Esophagus muscularis mucosa (tissue), 4 donors: ENCODE measurements around the gene SPEG. TPM values are rescaled to one million over a fixed set of nuclear protein-coding genes. Genes with fewer than 3 reads are reported as not detected.

Experiments
- DNase-seq: peaks from one replicate; pipeline ENCODE4 v3.0.0-alpha.2; 2017; ENCODE audit errors: extremely low spot score
- H3K27ac ChIP-seq, 4 donors: fragments of 200-600 bp; sonication (generic); replicated peaks in 1 of 4; 1 replicate in 3 of 4; 2 replicates in 1 of 4; pipeline ENCODE4 v1.5.1; 2016 to 2019; ENCODE audit warnings: mild to moderate bottlenecking in 1 of 4
- H3K27me3 ChIP-seq, 4 donors: fragments of 200-600 bp; sonication (generic); one replicate each; pipeline versions ENCODE4 v1.5.1 to v1.6.0; 2016 to 2019
- H3K36me3 ChIP-seq, 4 donors: fragments of 200-600 bp; sonication (generic); one replicate each; pipeline ENCODE4 v1.5.1; 2016 to 2019
- H3K4me1 ChIP-seq, 4 donors: fragments of 200-600 bp; sonication (generic); one replicate each; pipeline ENCODE4 v1.5.1; 2016 to 2019
- H3K4me3 ChIP-seq, 4 donors: fragments of 200-600 bp; sonication (generic); 1 replicate in 2 of 4; 2 replicates in 2 of 4; pipeline ENCODE4 v1.5.1; 2016 to 2019; ENCODE audit warnings: mild to moderate bottlenecking in 4 of 4, moderate library complexity in 1 of 4
- H3K9me3 ChIP-seq, 4 donors: fragments of 200-600 bp; sonication (generic); 1 replicate in 3 of 4; 2 replicates in 1 of 4; pipeline ENCODE4 v1.5.1; 2016 to 2019
- EP300 ChIP-seq: sonication (generic); formaldehyde crosslinking; IDR thresholded peaks from one replicate; pipeline ENCODE4 v1.6.1; 2017; ENCODE audit warnings: antibody characterized with exemption
- POLR2A ChIP-seq: fragments of 450-650 bp; IDR thresholded peaks from one replicate; pipeline ENCODE4 v1.6.1; 2017; ENCODE audit warnings: antibody characterized with exemption, moderate library complexity, mild to moderate bottlenecking, low read depth
- POLR2AphosphoS5 ChIP-seq, 2 donors: sonication (generic); formaldehyde crosslinking; IDR thresholded peaks; one replicate each; pipeline ENCODE4 v1.6.1; 2017; ENCODE audit warnings: antibody characterized with exemption in 2 of 2
- WGBS: methylation state at CpG from one replicate; pipeline ENCODE4 v1.1.5; 2018; 5-methylcytosine and 5-hydroxymethylcytosine counted together
- intact Hi-C: fragments of 100-400 bp; cut with DNase I; formaldehyde crosslinking; loops from one replicate; pipeline ENCODE4 v1.15.1; 2023
- total RNA-seq, 4 donors: library from RNA; depleted of rRNA; stranded (reverse); fragments of >200 nt; gene quantifications; one replicate each; pipeline versions ENCODE4 v1.1.0 to v1.2.1, GENCODE V29; 2016
- TF ChIP-seq, protein P1 (sequence below), 3 experiments: fragments of 200-600 bp in 2 of 3; fragments of 450-650 bp in 1 of 3; sonication (generic) in 2 of 3; IDR thresholded peaks; one replicate each; pipeline ENCODE4 v1.5.1; 2017 to 2019; ENCODE audit warnings: antibody characterized with exemption in 3 of 3, mild to moderate bottlenecking in 2 of 3, moderate library complexity in 1 of 3

The SPEG gene
- total RNA-seq, 4 donors from 2014 or later, result 115 to 251 (median 180) TPM

DNA sequence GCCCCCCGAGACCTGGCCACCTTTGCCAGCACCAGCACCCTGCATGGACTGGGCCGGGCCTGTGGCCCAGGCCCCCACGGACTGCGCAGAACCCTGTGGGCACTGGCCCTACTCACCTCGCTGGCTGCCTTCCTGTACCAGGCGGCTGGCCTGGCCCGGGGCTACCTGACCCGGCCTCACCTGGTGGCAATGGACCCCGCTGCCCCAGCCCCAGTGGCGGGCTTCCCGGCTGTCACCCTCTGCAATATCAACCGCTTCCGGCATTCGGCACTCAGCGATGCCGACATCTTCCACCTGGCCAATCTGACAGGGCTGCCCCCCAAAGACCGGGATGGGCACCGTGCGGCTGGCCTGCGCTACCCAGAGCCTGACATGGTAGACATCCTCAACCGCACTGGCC is 80.2 kb downstream of the SPEG start:
- no peak for TF ChIP-seq POLR2AphosphoS5 (IDR thresholded peaks at IDR 0.05)
- TF ChIP-seq, protein P1, sequence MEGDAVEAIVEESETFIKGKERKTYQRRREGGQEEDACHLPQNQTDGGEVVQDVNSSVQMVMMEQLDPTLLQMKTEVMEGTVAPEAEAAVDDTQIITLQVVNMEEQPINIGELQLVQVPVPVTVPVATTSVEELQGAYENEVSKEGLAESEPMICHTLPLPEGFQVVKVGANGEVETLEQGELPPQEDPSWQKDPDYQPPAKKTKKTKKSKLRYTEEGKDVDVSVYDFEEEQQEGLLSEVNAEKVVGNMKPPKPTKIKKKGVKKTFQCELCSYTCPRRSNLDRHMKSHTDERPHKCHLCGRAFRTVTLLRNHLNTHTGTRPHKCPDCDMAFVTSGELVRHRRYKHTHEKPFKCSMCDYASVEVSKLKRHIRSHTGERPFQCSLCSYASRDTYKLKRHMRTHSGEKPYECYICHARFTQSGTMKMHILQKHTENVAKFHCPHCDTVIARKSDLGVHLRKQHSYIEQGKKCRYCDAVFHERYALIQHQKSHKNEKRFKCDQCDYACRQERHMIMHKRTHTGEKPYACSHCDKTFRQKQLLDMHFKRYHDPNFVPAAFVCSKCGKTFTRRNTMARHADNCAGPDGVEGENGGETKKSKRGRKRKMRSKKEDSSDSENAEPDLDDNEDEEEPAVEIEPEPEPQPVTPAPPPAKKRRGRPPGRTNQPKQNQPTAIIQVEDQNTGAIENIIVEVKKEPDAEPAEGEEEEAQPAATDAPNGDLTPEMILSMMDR (IDR thresholded peaks at IDR 0.05), result no peak
- TF ChIP-seq EP300, result no peak
- intact Hi-C loops, result no loop called here
- 84% methylated on average over 15 of the region's 21 CpGs for WGBS

GRCh38 chr2:219515874-219516629 is 81.4 kb downstream of the SPEG start:
- Histone ChIP-seq H3K36me3 (no peaks in the 10 kb centered on the region), H3K9me3 (no peaks in the 10 kb centered on the region), H3K4me1 (peaks cover 10 to 21% (median 15%) of the 10 kb centered on the region in 4 donors), H3K4me3 (no peak overlapping the region), H3K27ac (no peak overlapping the region), H3K27me3 (peaks cover 0 to 66% (median 3%) of the 10 kb centered on the region in 4 donors)
- DNase-seq, result no peak
- 80% methylated on average over 17 of the region's 17 CpGs for WGBS
- TF ChIP-seq EP300 (no peak), POLR2A (no peak), POLR2AphosphoS5 (IDR thresholded peaks at IDR 0.05) (no peak)
- TF ChIP-seq, protein P1 (IDR thresholded peaks at IDR 0.05), result no peak
- intact Hi-C loops, result no loop called here

More for the DNA sequence above, 80.2 kb downstream of the SPEG start:
- Histone ChIP-seq H3K27me3 (peaks cover 0 to 65% (median 3%) of the 10 kb centered on the region in 4 donors), H3K36me3 (no peaks in the 10 kb centered on the region), H3K4me3 (no peak overlapping the region), H3K9me3 (no peaks in the 10 kb centered on the region), H3K4me1 (peaks cover 9 to 22% (median 20%) of the 10 kb centered on the region in 4 donors), H3K27ac (no peak overlapping the region)
- no peak for DNase-seq

GRCh38 chr2:219516888-219517287 is 82.2 kb downstream of the SPEG start:
- no peak overlapping the region for H3K4me3 ChIP-seq
- peaks cover 0 to 61% (median 3%) of the 10 kb centered on the region in 4 donors for H3K27me3 ChIP-seq
- H3K27ac ChIP-seq, result no peak overlapping the region
- no peaks in the 10 kb centered on the region for H3K36me3 ChIP-seq
- peaks cover 17 to 29% (median 24%) of the 10 kb centered on the region in 4 donors for H3K4me1 ChIP-seq
- TF ChIP-seq, protein P1 (IDR thresholded peaks at IDR 0.05), result no peak
- TF ChIP-seq POLR2AphosphoS5 (IDR thresholded peaks at IDR 0.05), result no peak
- TF ChIP-seq POLR2A, result no peak
- TF ChIP-seq EP300, result no peak
- H3K9me3 ChIP-seq, result no peaks in the 10 kb centered on the region
- 76% methylated on average over 7 of the region's 7 CpGs for WGBS
- no peak for DNase-seq
- intact Hi-C loops, result no loop called here

DNA sequence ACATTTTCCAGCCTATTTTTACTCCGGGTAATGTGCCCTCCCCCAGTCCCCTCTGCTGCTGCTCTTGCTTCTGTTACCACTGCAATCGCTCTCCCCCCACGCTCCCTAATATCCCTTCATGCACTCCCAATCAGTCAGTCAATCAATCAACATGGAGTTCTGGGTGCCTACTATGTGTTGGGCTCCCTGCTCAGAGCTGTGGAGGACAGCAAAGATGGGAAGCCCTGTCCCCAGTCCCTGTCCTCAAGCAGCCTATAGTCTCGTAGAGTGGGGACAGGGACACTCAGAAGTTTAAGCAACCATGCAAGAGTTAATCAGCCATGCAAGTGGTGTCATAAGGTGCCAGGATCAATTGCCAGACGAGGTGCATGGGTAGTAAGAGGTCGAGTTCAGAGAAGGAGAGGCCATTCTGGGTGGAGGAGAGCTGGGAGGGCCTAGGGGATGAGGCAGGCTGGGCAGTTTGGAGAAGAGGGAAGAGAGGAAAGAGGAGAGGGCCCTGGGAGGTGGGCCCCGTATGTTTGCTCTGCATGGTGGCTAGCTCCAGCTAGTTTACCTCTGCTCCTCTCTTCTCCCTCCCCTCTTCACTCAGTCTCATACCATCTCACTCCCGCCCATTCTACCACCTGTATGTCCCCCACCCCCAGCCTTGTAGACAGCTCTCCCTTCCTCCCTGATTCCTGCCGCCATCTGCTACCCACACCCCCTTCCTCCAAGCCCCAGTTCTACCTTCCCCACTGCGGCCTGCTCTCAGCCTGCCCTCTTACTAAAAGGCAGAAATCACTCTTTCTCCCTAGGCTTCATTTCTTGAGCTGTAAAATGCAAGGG is 83.5 kb downstream of the SPEG start:
- Histone ChIP-seq H3K36me3 (no peaks in the 10 kb centered on the region), H3K4me3 (no peak overlapping the region), H3K27me3 (peaks cover 0 to 58% (median 3%) of the 10 kb centered on the region in 4 donors), H3K9me3 (no peaks in the 10 kb centered on the region), H3K4me1 (peaks cover 30 to 41% (median 37%) of the 10 kb centered on the region in 4 donors), H3K27ac (no peak overlapping the region)
- TF ChIP-seq POLR2AphosphoS5 (IDR thresholded peaks at IDR 0.05) (no peak), POLR2A (no peak), EP300 (no peak)
- TF ChIP-seq, protein P1 (IDR thresholded peaks at IDR 0.05), result no peak
- intact Hi-C loops, result no loop called here
- no peak for DNase-seq
- WGBS, result 71% methylated on average over 10 of the region's 10 CpGs
